K562 (cell line): ENCODE data around the gene CCNT2. TPM values are rescaled to one million over a fixed set of nuclear protein-coding genes. Genes with fewer than 3 reads are reported as not detected.

Experiments used
- BCOR ChIP-seq: fragments of 450-650 bp; IDR thresholded peaks from 2 replicates; pipeline ENCODE4 v1.6.1; 2016
- BRD4 ChIP-seq: fragments of 200-600 bp; sonication (generic); IDR thresholded peaks from 2 replicates; pipeline ENCODE4 v1.6.1; 2017; ENCODE audit warnings: inconsistent platforms
- CEBPB ChIP-seq: fragments of 450-650 bp; IDR thresholded peaks from 2 replicates; pipeline ENCODE4 v1.6.1; 2016; ENCODE audit warnings: missing genetic modification characterization, missing compliant biosample characterization
- CHD2 ChIP-seq: IDR thresholded peaks from 2 replicates; pipeline ENCODE4 v1.6.1; 2011; ENCODE audit warnings: low read depth, low read length
- GABPB2 ChIP-seq: fragments of 250-450 bp; sonication (Bioruptor Pico); conservative IDR thresholded peaks from 2 replicates; pipeline ENCODE4 v1.5.1; 2021; ENCODE audit warnings: mild to moderate bottlenecking
- HMGXB4 ChIP-seq: sonication (generic); formaldehyde crosslinking; IDR thresholded peaks from 2 replicates; pipeline ENCODE4 v1.8.1; 2023; ENCODE audit warnings: mild to moderate bottlenecking, missing genetic modification reagents
- MTA1 ChIP-seq: fragments of 450-650 bp; IDR thresholded peaks from 2 replicates; pipeline ENCODE4 v1.6.1; 2017; ENCODE audit warnings: borderline replicate concordance
- POLR2B ChIP-seq: fragments of 450-650 bp; IDR thresholded peaks from 2 replicates; pipeline ENCODE4 v1.6.1; 2018; ENCODE audit warnings: low read depth; ENCODE audit not compliant: partially characterized antibody
- SIN3A ChIP-seq, 2 experiments: fragments of 150-350 bp in 1 of 2; IDR thresholded peaks; 2 replicates each; pipeline ENCODE4 v1.6.1; 2011 to 2016; ENCODE audit warnings: borderline replicate concordance in 2 of 2, low read depth in 2 of 2, low read length in 2 of 2, mild to moderate bottlenecking in 2 of 2, moderate library complexity in 2 of 2; ENCODE audit not compliant: control insufficient read depth in 1 of 2
- TBL1XR1 ChIP-seq, 2 experiments: IDR thresholded peaks; 2 replicates each; pipeline ENCODE4 v1.6.1; 2012; ENCODE audit warnings: improper control_type of control experiment in 2 of 2, low read length in 2 of 2, mild to moderate bottlenecking in 1 of 2
- TCF7L2 ChIP-seq: fragments of 150-350 bp; IDR thresholded peaks from 2 replicates; pipeline ENCODE4 v1.6.1; 2016; ENCODE audit warnings: low read depth, mild to moderate bottlenecking, low read length, moderate library complexity
- YY1 ChIP-seq, 3 experiments: IDR thresholded peaks; 2 replicates each; pipeline ENCODE4 v1.6.1; 2011; ENCODE audit warnings: low read length in 2 of 3, mild to moderate bottlenecking in 2 of 3, moderate library complexity in 2 of 3, borderline replicate concordance in 1 of 3, control low read depth in 1 of 3, low read depth in 1 of 3; ENCODE audit not compliant: insufficient read depth in 3 of 3, insufficient replicate concordance in 2 of 3, control insufficient read depth in 1 of 3, insufficient read length in 1 of 3; ENCODE audit errors: extremely low read depth in 1 of 3
- ZBTB7A ChIP-seq: IDR thresholded peaks from 2 replicates; pipeline ENCODE4 v1.6.1; 2011; ENCODE audit warnings: low read depth, mild to moderate bottlenecking, low read length, moderate library complexity, borderline replicate concordance; ENCODE audit not compliant: control insufficient read depth
- ZFP36 ChIP-seq: fragments of 150-350 bp; IDR thresholded peaks from 2 replicates; pipeline ENCODE4 v1.6.1; 2018; ENCODE audit warnings: low read length, low read depth; ENCODE audit not compliant: partially characterized antibody
- ZNF146 ChIP-seq: IDR thresholded peaks from one replicate; pipeline ENCODE4 v1.6.1; 2018; ENCODE audit warnings: missing compliant biosample characterization; ENCODE audit not compliant: unreplicated experiment
- ZNF354B ChIP-seq: fragments of 250-450 bp; sonication (Bioruptor Pico); IDR thresholded peaks from 2 replicates; pipeline ENCODE4 v1.4.0; 2020
- ZNF41 ChIP-seq: fragments of 250-450 bp; sonication (Bioruptor Pico); conservative IDR thresholded peaks from 2 replicates; pipeline ENCODE4 v1.4.0; 2020; ENCODE audit warnings: mild to moderate bottlenecking
- ZNF436 ChIP-seq: fragments of 250-450, 450-650 bp; sonication (Bioruptor Pico); formaldehyde crosslinking; IDR thresholded peaks from 2 replicates; pipeline ENCODE4 v1.7.0; 2020; ENCODE audit warnings: mild to moderate bottlenecking
- ZNF561 ChIP-seq: fragments of 450-650 bp; formaldehyde crosslinking; conservative IDR thresholded peaks from 2 replicates; pipeline ENCODE4 v1.4.0; 2020; ENCODE audit warnings: mild to moderate bottlenecking, moderate library complexity
- ZNF584 ChIP-seq: fragments of 200-800 bp; sonication (Bioruptor generic); IDR thresholded peaks from 2 replicates; pipeline ENCODE4 v1.6.1; 2016; ENCODE audit warnings: low read depth, mild to moderate bottlenecking, missing genetic modification characterization, missing compliant biosample characterization
- ZNF830 ChIP-seq: fragments of 250-450 bp; sonication (Bioruptor Pico); IDR thresholded peaks from 2 replicates; pipeline ENCODE4 v1.5.0; 2021; ENCODE audit warnings: mild to moderate bottlenecking
- polyA plus RNA-seq, 8 experiments: library from polyadenylated mRNA; depleted of rRNA in 4 of 8; stranded (reverse) in 5 of 8; unstranded in 3 of 8; fragments of >200 nt; fragmentation: Nextera tagmentation in 2 of 8; fragmentation: Illumina TruSeq in 1 of 8; extraction: Ambion mirVana in 2 of 8; extraction: Trizol in 1 of 8; gene quantifications; 2 replicates each; pipeline versions ENCODE4 v1.2.1 to v1.2.3, GENCODE V29; 2011 to 2014; ENCODE audit warnings: inconsistent platforms in 1 of 8, missing spikeins in 1 of 8
- total RNA-seq, 7 experiments: library from RNA; depleted of rRNA in 6 of 7; stranded (reverse); fragments of >200 nt in 6 of 7; fragmentation: Illumina TruSeq in 2 of 7; extraction: Trizol in 2 of 7; gene quantifications; 2 replicates each; pipeline versions ENCODE4 v1.2.1 to v1.2.3, GENCODE V29; 2011 to 2021; ENCODE audit warnings: low replicate concordance in 1 of 7
- TF ChIP-seq, protein P1 (sequence below): sonication (generic); formaldehyde crosslinking; IDR thresholded peaks from 2 replicates; pipeline ENCODE4 v1.9.0; 2022; ENCODE audit warnings: mild to moderate bottlenecking, missing genetic modification reagents
- TF ChIP-seq, protein P2 (sequence below): sonication (generic); formaldehyde crosslinking; IDR thresholded peaks from 2 replicates; pipeline ENCODE4 v1.8.0; 2022; ENCODE audit warnings: missing genetic modification reagents, mild to moderate bottlenecking, moderate library complexity, borderline replicate concordance
- TF ChIP-seq, protein P3 (sequence below): sonication (generic); formaldehyde crosslinking; IDR thresholded peaks from 2 replicates; pipeline ENCODE4 v1.8.0; 2022; ENCODE audit warnings: mild to moderate bottlenecking, low read depth, missing genetic modification reagents

Gene CCNT2
- total and polyA plus RNA-seq, 9 of the 15 experiments (the other 6 are each of a cell fraction or from before 2014, with no cell fraction given): 12.6 to 30.0 (median 22.7) TPM

DNA sequence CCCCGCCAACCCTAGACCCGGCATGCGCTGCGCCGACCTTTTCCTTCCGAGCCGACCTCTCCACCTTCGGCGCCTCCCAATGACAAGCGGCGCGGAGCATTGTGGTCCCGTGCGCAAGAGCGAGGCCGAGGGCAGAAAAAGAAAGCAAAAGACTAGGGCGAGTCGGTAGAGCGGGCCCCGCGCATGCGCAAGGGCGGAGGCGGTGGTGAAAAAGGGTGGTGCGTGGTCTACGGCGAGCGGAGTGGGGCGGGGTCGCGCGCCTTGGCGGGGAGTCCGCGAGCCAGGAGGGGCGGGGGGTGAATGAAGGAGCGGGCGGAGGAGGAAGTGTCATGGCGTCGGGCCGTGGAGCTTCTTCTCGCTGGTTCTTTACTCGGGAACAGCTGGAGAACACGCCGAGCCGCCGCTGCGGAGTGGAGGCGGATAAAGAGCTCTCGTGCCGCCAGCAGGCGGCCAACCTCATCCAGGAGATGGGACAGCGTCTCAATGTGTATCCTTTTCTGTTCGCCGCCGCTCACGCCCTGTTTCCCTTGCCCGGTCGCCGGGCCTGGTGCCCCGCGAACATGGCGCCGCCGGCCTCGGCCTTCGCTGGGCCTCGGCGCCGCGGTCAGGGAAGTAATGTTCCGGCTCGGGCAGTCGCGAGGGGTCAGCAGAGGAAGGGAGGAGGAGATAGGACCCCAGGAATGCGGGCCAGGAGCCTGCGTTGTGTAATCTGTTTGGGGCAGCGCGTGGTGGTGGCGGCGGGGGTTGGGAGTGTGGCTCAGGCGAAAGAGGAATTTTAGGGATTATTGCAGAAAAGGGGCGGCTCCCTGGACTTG lies at the start of gene CCNT2 (continued):
- TF ChIP-seq ZNF354B: no peak
- TF ChIP-seq BRD4: peak; percentile 91
- peak; percentile 88 for TF ChIP-seq CEBPB (tag)
- peak; percentile 70 for TF ChIP-seq POLR2B
- TF ChIP-seq ZBTB7A: peak; percentile 74
- no peak for TF ChIP-seq ZNF436 (CRISPR knock-in tag)
- TF ChIP-seq, protein P1, sequence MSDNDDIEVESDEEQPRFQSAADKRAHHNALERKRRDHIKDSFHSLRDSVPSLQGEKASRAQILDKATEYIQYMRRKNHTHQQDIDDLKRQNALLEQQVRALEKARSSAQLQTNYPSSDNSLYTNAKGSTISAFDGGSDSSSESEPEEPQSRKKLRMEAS (CRISPR knock-in tag): peak; percentile 60
- TF ChIP-seq, protein P2, sequence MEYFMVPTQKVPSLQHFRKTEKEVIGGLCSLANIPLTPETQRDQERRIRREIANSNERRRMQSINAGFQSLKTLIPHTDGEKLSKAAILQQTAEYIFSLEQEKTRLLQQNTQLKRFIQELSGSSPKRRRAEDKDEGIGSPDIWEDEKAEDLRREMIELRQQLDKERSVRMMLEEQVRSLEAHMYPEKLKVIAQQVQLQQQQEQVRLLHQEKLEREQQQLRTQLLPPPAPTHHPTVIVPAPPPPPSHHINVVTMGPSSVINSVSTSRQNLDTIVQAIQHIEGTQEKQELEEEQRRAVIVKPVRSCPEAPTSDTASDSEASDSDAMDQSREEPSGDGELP (CRISPR knock-in tag): peak; percentile 89
- TF ChIP-seq ZFP36: no peak
- TF ChIP-seq BCOR: no peak
- TF ChIP-seq CHD2: no peak
- no peak for TF ChIP-seq ZNF561 (CRISPR knock-in tag)
- TF ChIP-seq TBL1XR1 (IDR thresholded peaks at IDR 0.05; ENCODE audit: low read length in 2 of 2): no peak; a peak in 1 of 4 replicates
- TF ChIP-seq ZNF146 (CRISPR knock-in tag): no peak
- TF ChIP-seq ZNF830 (CRISPR knock-in tag): no peak
- TF ChIP-seq GABPB2 (CRISPR knock-in tag): no peak
- TF ChIP-seq YY1 (IDR thresholded peaks at IDR 0.05; ENCODE audit: borderline replicate concordance in 1 of 3, control insufficient read depth in 1 of 3, extremely low read depth in 1 of 3, insufficient read depth in 3 of 3, insufficient read length in 1 of 3, insufficient replicate concordance in 2 of 3, low read depth in 1 of 3, low read length in 2 of 3): peak; percentile 79 to 94 (median 91)
- no peak for TF ChIP-seq HMGXB4 (CRISPR knock-in tag)
- peak; percentile 97 for TF ChIP-seq MTA1
- peak; percentile 66; the same call in 1 of the 2 replicates for TF ChIP-seq TCF7L2
- no peak for TF ChIP-seq ZNF41 (CRISPR knock-in tag)
- TF ChIP-seq, protein P3, sequence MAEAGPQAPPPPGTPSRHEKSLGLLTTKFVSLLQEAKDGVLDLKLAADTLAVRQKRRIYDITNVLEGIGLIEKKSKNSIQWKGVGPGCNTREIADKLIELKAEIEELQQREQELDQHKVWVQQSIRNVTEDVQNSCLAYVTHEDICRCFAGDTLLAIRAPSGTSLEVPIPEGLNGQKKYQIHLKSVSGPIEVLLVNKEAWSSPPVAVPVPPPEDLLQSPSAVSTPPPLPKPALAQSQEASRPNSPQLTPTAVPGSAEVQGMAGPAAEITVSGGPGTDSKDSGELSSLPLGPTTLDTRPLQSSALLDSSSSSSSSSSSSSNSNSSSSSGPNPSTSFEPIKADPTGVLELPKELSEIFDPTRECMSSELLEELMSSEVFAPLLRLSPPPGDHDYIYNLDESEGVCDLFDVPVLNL (CRISPR knock-in tag): peak; percentile 59; the same call in 1 of the 2 replicates
- TF ChIP-seq ZNF584 (CRISPR knock-in tag): no peak
- TF ChIP-seq SIN3A (IDR thresholded peaks at IDR 0.05; ENCODE audit: borderline replicate concordance in 2 of 2, control insufficient read depth in 1 of 2, low read depth in 2 of 2, low read length in 2 of 2): peak in 1 of 2 experiments; percentile 40; a peak in 1 of 4 replicates
